Measurements from ENCODE around the gene MAPK12.

The MAPK12 gene

GRCh38 chr22:50216684-50217520 is 44.6 kb downstream of the MAPK12 start:
- DNase-seq (ENCODE audit: low spot score): no peak
- H3K27ac ChIP-seq: peak overlapping the region; percentile 69
- POLR2A ChIA-PET (ENCODE audit: low non-redundant PET): no interaction called here
- TF ChIP-seq CTCF (conservative IDR thresholded peaks at IDR 0.05; ENCODE audit: low read depth): no peak
- CTCF ChIA-PET: no interaction called here

GRCh38 chr22:50216055-50216683 is 45.3 kb downstream of the MAPK12 start:
- TF ChIP-seq CTCF (conservative IDR thresholded peaks at IDR 0.05; ENCODE audit: low read depth): no peak
- peak overlapping the region; percentile 52 for H3K27ac ChIP-seq
- ChIA-PET POLR2A (ENCODE audit: low non-redundant PET) (no interaction called here), CTCF (no interaction called here)
- DNase-seq (ENCODE audit: low spot score): no peak

GRCh38 chr22:50215297-50216054 is 46.0 kb downstream of the MAPK12 start:
- CTCF ChIA-PET: no interaction called here
- no peak for TF ChIP-seq CTCF (conservative IDR thresholded peaks at IDR 0.05; ENCODE audit: low read depth)
- H3K27ac ChIP-seq: peak overlapping the region; percentile 52
- DNase-seq (ENCODE audit: low spot score): no peak
- POLR2A ChIA-PET (ENCODE audit: low non-redundant PET): no interaction called here

- ChIA-PET POLR2A (ENCODE audit: low non-redundant PET) (no interaction called here), CTCF (no interaction called here)
- DNase-seq (ENCODE audit: low spot score): no peak
- no peak for TF ChIP-seq CTCF (conservative IDR thresholded peaks at IDR 0.05; ENCODE audit: low read depth)
- peak overlapping the region; percentile 52 for H3K27ac ChIP-seq
These were observed 48.2 kb downstream of the MAPK12 start for GRCh38 chr22:50213263-50213662.

- no peak for DNase-seq (ENCODE audit: low spot score)
- ChIA-PET POLR2A (ENCODE audit: low non-redundant PET) (no interaction called here), CTCF (no interaction called here)
- no peak for TF ChIP-seq CTCF (conservative IDR thresholded peaks at IDR 0.05; ENCODE audit: low read depth)
- peak overlapping the region; percentile 38 for H3K27ac ChIP-seq
These were observed 50.3 kb downstream of the MAPK12 start for GRCh38 chr22:50211147-50211546.

- POLR2A ChIA-PET (ENCODE audit: low non-redundant PET): no interaction called here
- DNase-seq (ENCODE audit: low spot score): no peak
- H3K27ac ChIP-seq: peak overlapping the region; percentile 38
- CTCF ChIA-PET: no interaction called here
- TF ChIP-seq CTCF (conservative IDR thresholded peaks at IDR 0.05; ENCODE audit: low read depth): no peak
These were observed 50.9 kb downstream of the MAPK12 start for GRCh38 chr22:50210378-50211139.

Measured in RWPE1 (cell line).